Left hindlimb (tissue), 1 donor: ENCODE results near the gene AGPAT1.
"Not testable (repeated sequence)": the region's sequence is repeated elsewhere in the genome, so short reads cannot be mapped to it uniquely, and the experiment has no call there.

Experiments used
- DNase-seq: peaks from one replicate; pipeline ENCODE4 v3.0.0-alpha.2; 2018

AGPAT1 gene

GRCh38 chr6:32146687-32147086, 29.2 kb downstream of the AGPAT1 start:
- DNase-seq: no peak

DNA sequence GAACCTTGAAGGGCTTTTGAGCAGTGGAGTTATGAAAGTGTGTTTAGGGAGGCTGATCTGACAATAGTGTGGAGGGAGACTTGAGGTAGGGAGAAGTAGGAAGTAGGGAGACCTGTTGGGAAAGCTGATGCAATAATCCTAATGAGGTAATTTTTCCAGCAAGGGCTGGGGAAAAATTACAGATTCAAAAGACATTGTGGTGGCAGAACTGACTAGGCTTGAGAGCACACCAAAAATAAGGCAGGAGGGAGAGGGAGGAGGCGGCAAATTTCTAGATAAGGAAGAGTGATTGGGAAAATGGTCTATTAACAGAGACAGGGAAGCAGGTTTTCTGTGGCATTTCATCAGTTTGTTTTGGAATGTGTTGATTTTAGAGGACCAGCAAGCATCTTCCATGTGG, 29.6 kb downstream of the AGPAT1 start:
- no peak for DNase-seq

GRCh38 chr6:32144238-32144637, 31.6 kb downstream of the AGPAT1 start:
- not testable (repeated sequence) for DNase-seq

DNA sequence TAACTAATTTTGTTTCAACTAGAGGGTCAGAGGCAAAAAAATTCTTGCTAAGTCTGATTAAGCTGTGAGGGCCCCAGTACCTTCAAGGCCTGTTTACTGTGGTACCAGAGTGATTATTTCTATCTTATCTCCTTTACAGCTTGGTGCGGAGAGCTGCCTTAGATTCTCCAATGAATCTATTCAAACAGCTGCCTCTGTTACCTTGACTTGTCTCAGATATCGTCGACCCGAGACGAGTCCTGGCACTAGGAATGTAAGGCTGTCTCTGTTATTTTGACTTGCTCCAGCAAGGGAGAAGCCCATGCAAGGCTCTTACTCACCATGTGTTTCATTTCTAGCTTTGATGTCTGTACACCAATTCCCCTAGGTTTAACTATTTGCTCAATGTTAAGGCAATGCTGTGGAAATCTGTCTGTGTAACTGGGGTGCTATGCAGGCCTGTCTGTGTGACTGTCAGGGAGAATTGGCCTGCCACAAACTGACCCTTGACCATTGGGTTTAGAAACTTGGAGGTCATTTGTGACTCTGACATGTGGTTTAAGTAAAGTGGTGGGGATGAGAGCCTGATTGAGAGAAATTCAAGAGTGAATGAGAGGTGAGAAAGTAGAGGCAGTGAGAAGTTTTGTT, 35.4 kb downstream of the AGPAT1 start:
- no peak for DNase-seq

GRCh38 chr6:32139590-32139989, 36.3 kb downstream of the AGPAT1 start:
- DNase-seq: no peak

- DNase-seq: no peak
Observed at GRCh38 chr6:32137454-32137853, 38.4 kb downstream of the AGPAT1 start.

DNA sequence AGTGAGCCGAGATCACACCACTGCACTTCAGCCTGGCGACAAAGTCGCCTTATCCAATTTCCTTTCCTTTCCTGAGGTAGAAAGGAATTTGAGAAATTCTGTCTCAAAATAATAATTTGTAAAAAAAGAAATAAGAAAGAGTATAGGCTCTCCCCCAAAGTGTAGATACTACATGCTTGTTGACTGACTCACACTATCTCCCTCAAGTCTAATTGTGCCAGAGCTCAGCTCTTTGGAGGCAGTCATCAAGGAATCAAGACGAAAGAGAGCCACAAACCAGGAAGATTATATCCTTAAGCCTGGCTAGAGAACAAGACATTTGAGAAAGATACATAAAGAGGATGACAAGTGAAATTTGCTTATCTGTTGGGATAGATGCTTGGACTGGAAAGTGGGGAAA, 42.1 kb downstream of the AGPAT1 start:
- no peak for DNase-seq

- no peak for DNase-seq
Observed at GRCh38 chr6:32132110-32132509, 43.8 kb downstream of the AGPAT1 start.

DNA sequence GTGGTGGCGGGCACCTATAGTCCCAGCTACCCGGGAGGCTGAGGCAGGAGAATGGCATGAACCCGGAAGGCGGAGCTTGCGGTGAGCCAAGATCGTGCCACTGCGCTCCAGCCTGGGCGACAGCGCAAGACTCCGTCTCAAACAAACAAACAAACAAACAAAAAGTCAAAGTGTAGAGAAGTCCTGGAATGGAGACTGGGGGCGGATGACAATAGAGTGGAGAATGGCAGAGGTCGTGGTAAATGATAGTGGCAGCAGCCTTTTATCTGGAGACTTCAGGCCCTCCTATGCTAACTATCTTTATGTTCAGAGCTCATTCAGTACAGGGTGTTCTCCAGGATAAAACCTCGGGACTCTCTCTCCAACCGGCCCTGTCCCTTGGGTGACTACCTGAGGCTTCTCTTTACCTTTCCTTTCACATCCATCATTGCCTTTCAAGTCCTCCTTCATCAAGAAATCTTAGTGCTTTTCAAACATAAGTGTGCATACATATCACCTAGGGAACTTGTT, 44.4 kb downstream of the AGPAT1 start:
- DNase-seq: no peak

DNA sequence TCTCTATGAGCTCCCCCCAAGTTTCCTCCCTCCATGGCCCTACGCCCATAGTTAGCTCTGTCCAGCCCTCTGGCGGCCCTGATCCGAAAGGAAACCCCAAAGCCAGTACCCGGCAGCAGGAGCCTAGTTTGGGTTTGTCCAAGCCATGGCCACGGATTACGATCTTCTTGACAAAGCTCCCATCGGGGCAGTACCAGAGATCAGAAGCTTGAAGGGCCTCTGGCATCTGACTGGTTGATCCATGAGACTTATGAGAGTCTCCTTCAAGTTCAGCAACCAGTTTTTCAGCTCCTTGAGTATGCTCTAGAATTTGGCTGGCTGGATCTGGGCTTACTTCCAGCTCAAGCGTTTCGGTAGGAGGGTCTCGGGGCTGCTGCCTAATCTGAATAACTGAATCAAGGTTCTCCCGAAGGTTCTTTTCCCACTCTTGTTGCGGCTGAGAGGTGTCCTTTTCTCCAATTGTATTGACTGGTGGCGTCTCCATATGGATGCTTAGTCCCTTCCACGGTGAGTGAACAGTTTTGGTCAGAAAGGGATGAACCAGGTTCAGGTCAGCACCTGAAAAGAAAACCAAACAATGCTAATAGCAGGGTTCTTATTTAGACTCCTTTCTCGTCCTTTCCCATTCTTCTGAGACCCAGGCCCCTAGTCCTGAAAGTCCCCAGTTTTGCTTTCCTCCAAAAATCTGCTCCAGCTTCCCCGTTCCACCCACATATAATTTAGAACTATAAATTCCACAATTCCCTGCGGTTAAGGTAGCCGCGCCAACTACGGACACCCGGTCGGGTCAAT, 46.4 kb downstream of the AGPAT1 start:
- DNase-seq: no peak

DNA sequence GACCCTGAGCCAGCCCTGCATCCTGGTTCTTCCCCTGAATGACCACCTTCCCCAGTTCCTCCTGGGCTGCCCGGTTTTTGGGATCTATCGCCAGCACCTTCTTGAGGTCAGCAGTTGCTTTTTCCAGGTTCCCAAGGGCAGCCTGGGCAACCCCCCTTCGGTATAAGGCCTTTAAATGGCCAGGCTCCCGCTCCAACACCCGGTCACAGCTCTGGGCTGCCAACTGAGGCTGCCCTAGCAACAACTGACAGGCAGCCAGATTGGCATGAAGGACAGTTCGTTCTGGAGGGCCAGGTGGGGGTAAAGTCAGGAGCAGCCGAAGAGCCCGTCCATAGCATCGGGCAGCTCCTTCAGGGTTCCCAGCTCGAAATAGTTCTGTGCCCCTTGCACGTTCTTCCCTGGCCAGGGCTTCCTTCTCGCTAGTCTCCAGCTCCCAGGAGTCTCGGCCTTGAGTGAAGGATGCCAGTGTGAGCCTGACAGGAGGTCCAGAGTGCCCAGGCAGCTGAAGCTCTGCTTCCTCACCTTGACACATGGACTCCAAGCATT, 47.1 kb downstream of the AGPAT1 start:
- peak; percentile 39 for DNase-seq

GRCh38 chr6:32127717-32128592, 47.9 kb downstream of the AGPAT1 start, which contains the start of gene ATF6B:
Gene ATF6B, minus strand, starts transcription at chr6:32128246. Its CDS starts 39 bp downstream, at chr6:32128207.
- peak; percentile 99 for DNase-seq

DNA sequence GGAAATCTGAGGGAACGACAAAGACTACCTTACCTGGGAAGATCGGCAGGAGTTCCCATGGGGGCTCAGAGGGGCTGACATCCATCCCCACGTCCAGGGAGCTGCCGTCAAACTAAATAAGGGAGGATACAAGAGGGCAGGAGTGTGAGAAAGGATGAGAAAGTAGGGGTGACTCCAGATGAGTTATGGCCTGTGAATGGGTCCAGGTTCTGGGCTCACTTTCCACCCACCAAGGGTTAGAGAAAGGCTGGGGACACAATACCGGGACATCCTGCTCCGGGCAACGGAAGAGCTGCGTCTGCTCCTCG, 48.5 kb downstream of the AGPAT1 start:
- DNase-seq: no peak

- DNase-seq: no peak
Observed at GRCh38 chr6:32126880-32127279, 49.0 kb downstream of the AGPAT1 start.

- DNase-seq: no peak
Observed at GRCh38 chr6:32123681-32124080, 52.2 kb downstream of the AGPAT1 start.

- peak; percentile 10 for DNase-seq
Observed at GRCh38 chr6:32120573-32121059, 55.3 kb downstream of the AGPAT1 start.

DNA sequence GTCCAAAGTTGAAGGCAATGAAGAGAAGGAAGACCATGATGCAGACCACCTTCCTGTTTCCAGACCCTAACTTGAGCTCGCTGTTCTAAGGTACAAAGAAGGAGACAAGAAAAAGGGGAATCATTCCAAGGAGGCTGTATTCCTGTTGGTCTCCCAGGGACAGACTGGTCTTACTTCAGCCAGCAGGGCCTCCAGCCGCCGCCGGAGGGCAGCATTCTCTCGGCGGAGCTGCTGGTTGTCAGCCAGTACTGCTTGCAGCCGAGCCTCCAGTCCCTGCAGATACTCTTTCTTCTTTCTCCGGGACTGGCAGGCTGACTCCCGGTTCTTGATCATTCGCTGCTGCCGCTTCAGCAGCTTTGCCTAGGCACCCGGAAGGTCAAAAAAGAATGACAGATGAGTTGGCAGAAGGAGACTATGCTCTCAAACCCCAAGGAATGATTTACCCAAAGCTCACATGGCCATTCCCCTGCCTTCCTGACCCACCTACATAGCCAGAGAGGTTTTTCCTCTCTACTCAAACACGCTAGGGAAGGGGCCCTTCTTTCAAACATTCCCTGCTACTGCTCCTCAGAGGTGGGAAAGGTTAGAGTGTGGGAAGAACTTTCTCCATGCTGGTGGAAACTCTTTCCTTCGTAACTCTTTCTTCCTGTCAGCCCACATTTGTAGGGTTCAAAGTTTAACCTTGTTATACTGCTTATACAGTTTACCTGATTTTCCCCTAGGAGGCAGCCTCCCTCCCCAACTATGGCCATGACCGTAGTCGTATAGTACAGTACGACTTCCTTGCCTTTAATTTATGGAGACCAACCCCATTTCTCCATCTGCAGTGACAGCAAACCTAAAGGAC, 56.9 kb downstream of the AGPAT1 start:
- DNase-seq: peak; percentile 88
